ENCODE data around the gene CTH.

GRCh38 chr1:70442490-70442889 lies 31.4 kb downstream of the CTH start:
- no peak for TF ChIP-seq CTCF (IDR thresholded peaks at IDR 0.05; ENCODE audit: low read length)
- TF ChIP-seq EZH2 (optimal IDR thresholded peaks at IDR 0.05; ENCODE audit: low read depth, low read length): no peak
- no peak for TF ChIP-seq EZH2phosphoT487 (IDR thresholded peaks at IDR 0.05; ENCODE audit: low read length)

All from MM.1S (cell line).